PC-3 (cell line): Measurements from ENCODE around the gene SELENOS. TPM values are rescaled to one million over a fixed set of nuclear protein-coding genes. Genes with fewer than 3 reads are reported as not detected.

ENCODE experiments used
- ATAC-seq: fragments of 200-7000 bp; cut with Tn5 transposase; 2 replicates; pipeline ENCODE4 v1.9.1; 2020; ENCODE audit warnings: mild to moderate bottlenecking, moderate library complexity
- BruUV-seq: library from RNA; stranded (reverse); fragments of 400-500 nt; replicated peaks from 2 replicates; lab custom pipeline; 2021; lab: Mats Ljungman, UMichigan
- CTCF ChIA-PET: fragments of 300-600 bp; sonication (Branson Sonifier 250); formaldehyde crosslinking; loops from one replicate; lab custom pipeline; 2022; ENCODE audit warnings: antibody characterized with exemption; lab: Charles Lee
- POLR2A ChIA-PET: fragments of 300-600 bp; sonication (Branson Sonifier 250); formaldehyde crosslinking; loops from one replicate; lab custom pipeline; 2022; ENCODE audit warnings: antibody characterized with exemption; ENCODE audit not compliant: unreplicated experiment; lab: Charles Lee
- DNase-seq: peaks from one replicate; pipeline ENCODE4 v3.0.0-alpha.2; 2015
- H2AFZ ChIP-seq: fragments of 300-600 bp; sonication (generic); 2 replicates; pipeline ENCODE4 v1.6.0; 2016; ENCODE audit warnings: antibody characterized with exemption, low read length
- H3F3A ChIP-seq: fragments of 300-600 bp; sonication (generic); one replicate; pipeline ENCODE4 v1.6.0; 2017; ENCODE audit warnings: antibody characterized with exemption, low read length, control low read depth, mild to moderate bottlenecking; ENCODE audit not compliant: unreplicated experiment
- H3K27ac ChIP-seq: fragments of 300-600 bp; sonication (generic); 2 replicates; pipeline ENCODE4 v1.5.1; 2016; ENCODE audit warnings: mild to moderate bottlenecking, low read length
- H3K27me3 ChIP-seq: fragments of 300-600 bp; sonication (generic); 2 replicates; pipeline ENCODE4 v1.6.1; 2016; ENCODE audit warnings: low read length, mixed read lengths
- H3K36me3 ChIP-seq: fragments of 300-600 bp; sonication (generic); 2 replicates; pipeline ENCODE4 v1.6.1; 2016; ENCODE audit warnings: low read depth, mixed run types, low read length, mixed read lengths
- H3K4me1 ChIP-seq: fragments of 300-600 bp; sonication (generic); 2 replicates; pipeline ENCODE4 v1.5.1; 2016; ENCODE audit warnings: low read length; ENCODE audit not compliant: insufficient read depth
- H3K4me2 ChIP-seq: fragments of 300-600 bp; sonication (generic); 2 replicates; pipeline ENCODE4 v1.6.0; 2016; ENCODE audit warnings: low read length
- H3K4me3 ChIP-seq: fragments of 300-600 bp; sonication (generic); 2 replicates; pipeline ENCODE4 v1.5.1; 2016; ENCODE audit warnings: mild to moderate bottlenecking, low read length, mixed read lengths
- H3K79me2 ChIP-seq: fragments of 300-600 bp; sonication (generic); 2 replicates; pipeline ENCODE4 v1.6.1; 2017; ENCODE audit warnings: low read length, mixed read lengths
- H3K9ac ChIP-seq: fragments of 300-600 bp; sonication (generic); 2 replicates; pipeline ENCODE4 v1.6.0; 2016; ENCODE audit warnings: mild to moderate bottlenecking, low read length
- H3K9me2 ChIP-seq: fragments of 300-600 bp; sonication (generic); replicated peaks from 2 replicates; pipeline ENCODE4 v1.6.1; 2016; ENCODE audit warnings: mixed run types, low read length, mixed read lengths
- H3K9me3 ChIP-seq: fragments of 300-600 bp; sonication (generic); 2 replicates; pipeline ENCODE4 v1.6.1; 2016; ENCODE audit warnings: low read length, mixed read lengths
- H4K20me1 ChIP-seq: fragments of 300-600 bp; sonication (generic); 2 replicates; pipeline ENCODE4 v1.6.1; 2016; ENCODE audit warnings: low read length, mixed read lengths
- EZH2 ChIP-seq: fragments of 300-600 bp; sonication (generic); IDR thresholded peaks from one replicate; pipeline ENCODE4 v1.6.1; 2017; ENCODE audit warnings: antibody characterized with exemption, mild to moderate bottlenecking, low read length; ENCODE audit not compliant: unreplicated experiment
- EZH2phosphoT487 ChIP-seq: fragments of 300-600 bp; sonication (generic); IDR thresholded peaks from 2 replicates; pipeline ENCODE4 v1.6.1; 2018; ENCODE audit warnings: mild to moderate bottlenecking, antibody characterized with exemption, low read length, borderline replicate concordance
- intact Hi-C: fragments of 100-400 bp; cut with micrococcal nuclease; formaldehyde crosslinking; loops from 2 replicates; pipeline ENCODE4 v1.9.0; 2023
- total RNA-seq: library from RNA; depleted of rRNA; stranded (reverse); fragments of >200 nt; gene quantifications from 2 replicates; pipeline ENCODE4 v1.2.3, GENCODE V29; 2014
- TF ChIP-seq, protein P1 (sequence below): fragments of 300-600 bp; sonication (generic); conservative IDR thresholded peaks from 2 replicates; pipeline ENCODE4 v1.5.1; 2017; ENCODE audit warnings: antibody characterized with exemption, low read depth, mild to moderate bottlenecking, low read length

SELENOS gene
- total RNA-seq, 1 experiment from 2014 or later, result 40.1 TPM

- no peak overlapping the region for H3K9ac ChIP-seq
- no peaks in the 10 kb centered on the region; the same call in 1 of the 2 replicates for H3K4me1 ChIP-seq
- peaks cover 7% of the 10 kb centered on the region; the same call in 1 of the 2 replicates for H3K36me3 ChIP-seq
- no peaks in the 10 kb centered on the region for H3F3A ChIP-seq
- no TSS peak for BruUV-seq
- TF ChIP-seq EZH2 (no peak), EZH2phosphoT487 (no peak)
- TF ChIP-seq, protein P1, sequence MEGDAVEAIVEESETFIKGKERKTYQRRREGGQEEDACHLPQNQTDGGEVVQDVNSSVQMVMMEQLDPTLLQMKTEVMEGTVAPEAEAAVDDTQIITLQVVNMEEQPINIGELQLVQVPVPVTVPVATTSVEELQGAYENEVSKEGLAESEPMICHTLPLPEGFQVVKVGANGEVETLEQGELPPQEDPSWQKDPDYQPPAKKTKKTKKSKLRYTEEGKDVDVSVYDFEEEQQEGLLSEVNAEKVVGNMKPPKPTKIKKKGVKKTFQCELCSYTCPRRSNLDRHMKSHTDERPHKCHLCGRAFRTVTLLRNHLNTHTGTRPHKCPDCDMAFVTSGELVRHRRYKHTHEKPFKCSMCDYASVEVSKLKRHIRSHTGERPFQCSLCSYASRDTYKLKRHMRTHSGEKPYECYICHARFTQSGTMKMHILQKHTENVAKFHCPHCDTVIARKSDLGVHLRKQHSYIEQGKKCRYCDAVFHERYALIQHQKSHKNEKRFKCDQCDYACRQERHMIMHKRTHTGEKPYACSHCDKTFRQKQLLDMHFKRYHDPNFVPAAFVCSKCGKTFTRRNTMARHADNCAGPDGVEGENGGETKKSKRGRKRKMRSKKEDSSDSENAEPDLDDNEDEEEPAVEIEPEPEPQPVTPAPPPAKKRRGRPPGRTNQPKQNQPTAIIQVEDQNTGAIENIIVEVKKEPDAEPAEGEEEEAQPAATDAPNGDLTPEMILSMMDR, result no peak
- no peak for ATAC-seq
- no peaks in the 10 kb centered on the region for H3K27me3 ChIP-seq
- H3K4me2 ChIP-seq, result no peak overlapping the region
- ChIA-PET POLR2A (no interaction called here), CTCF (no interaction called here)
- DNase-seq, result no peak
- peaks cover 93% of the 10 kb centered on the region for H3K79me2 ChIP-seq
- no peak overlapping the region for H3K4me3 ChIP-seq
- H3K9me3 ChIP-seq, result no peaks in the 10 kb centered on the region
- H2AFZ ChIP-seq, result no peak overlapping the region
- no peak overlapping the region for H3K27ac ChIP-seq
- H4K20me1 ChIP-seq, result peaks cover 9% of the 10 kb centered on the region
- intact Hi-C loops, result no loop called here
- H3K9me2 ChIP-seq, result no peaks in the 10 kb centered on the region
Observed at GRCh38 chr15:101237251-101237650, 40.0 kb downstream of the SELENOS start.

GRCh38 chr15:101233651-101234280 lies 43.5 kb downstream of the SELENOS start:
- no peaks in the 10 kb centered on the region for H3K9me3 ChIP-seq
- no peak for TF ChIP-seq EZH2
- no peak for TF ChIP-seq EZH2phosphoT487
- TF ChIP-seq, protein P1, result no peak
- H3K79me2 ChIP-seq, result peaks cover 92% of the 10 kb centered on the region
- no peak overlapping the region for H3K4me3 ChIP-seq
- no peaks in the 10 kb centered on the region for H3K4me1 ChIP-seq
- no peak overlapping the region for H2AFZ ChIP-seq
- CTCF ChIA-PET, result no interaction called here
- no peak overlapping the region for H3K9ac ChIP-seq
- H3K4me2 ChIP-seq, result no peak overlapping the region
- H3F3A ChIP-seq, result no peaks in the 10 kb centered on the region
- no peak overlapping the region for H3K27ac ChIP-seq
- POLR2A ChIA-PET, result no interaction called here
- intact Hi-C loops, result no loop called here
- DNase-seq, result no peak
- no TSS peak for BruUV-seq
- peaks cover 18% of the 10 kb centered on the region; the same call in 1 of the 2 replicates for H3K36me3 ChIP-seq
- H3K27me3 ChIP-seq, result no peaks in the 10 kb centered on the region
- no peaks in the 10 kb centered on the region for H4K20me1 ChIP-seq
- no peaks in the 10 kb centered on the region for H3K9me2 ChIP-seq
- no peak for ATAC-seq

- intact Hi-C loops, result no loop called here
- Histone ChIP-seq H3K27me3 (no peaks in the 10 kb centered on the region), H3K4me1 (no peaks in the 10 kb centered on the region), H3F3A (no peaks in the 10 kb centered on the region), H3K4me2 (no peak overlapping the region), H3K36me3 (peaks cover 23% of the 10 kb centered on the region; the same call in 1 of the 2 replicates), H3K9me2 (no peaks in the 10 kb centered on the region), H3K79me2 (peaks cover 92% of the 10 kb centered on the region), H2AFZ (no peak overlapping the region), H3K9me3 (no peaks in the 10 kb centered on the region), H3K4me3 (no peak overlapping the region), H4K20me1 (no peaks in the 10 kb centered on the region), H3K9ac (no peak overlapping the region), H3K27ac (no peak overlapping the region)
- ATAC-seq, result no peak
- ChIA-PET CTCF (no interaction called here), POLR2A (no interaction called here)
- BruUV-seq, result no TSS peak
- DNase-seq, result no peak
- TF ChIP-seq, protein P1, result no peak
- TF ChIP-seq EZH2, result no peak
- TF ChIP-seq EZH2phosphoT487, result no peak
Observed at GRCh38 chr15:101232677-101233076, 44.6 kb downstream of the SELENOS start.
